Right ventricle myocardium inferior (tissue), 1 donor: ENCODE data around the gene WDR72. TPM values are rescaled to one million over a fixed set of nuclear protein-coding genes. Genes with fewer than 3 reads are reported as not detected.
"Not testable (repeated sequence)": the region's sequence is repeated elsewhere in the genome, so short reads cannot be mapped to it uniquely, and the experiment has no call there.

Source experiments
- ATAC-seq: fragments of 200-7000 bp; cut with Tn5 transposase; one replicate; pipeline ENCODE4 v1.9.1; 2020; ENCODE audit warnings: mild to moderate bottlenecking, moderate library complexity
- DNase-seq: peaks from one replicate; pipeline ENCODE4 v3.0.0; 2021; ENCODE audit errors: missing footprints
- intact Hi-C: fragments of 100-400 bp; cut with DNase I; formaldehyde crosslinking; loops from one replicate; pipeline ENCODE4 v1.11.0; 2022
- total RNA-seq: library from RNA; stranded (reverse); fragmentation: NEBNext Ultra II Directional; extraction: Animal tissue kit (Norgen Biotek cat#: 25700); gene quantifications from one replicate; pipeline ENCODE4 v1.2.1, GENCODE V29; 2021
- donor health status: DM: no; HTN: yes; CAD: no; lungs with severe emphysema.

WDR72 gene
- total RNA-seq, 1 donor from 2014 or later, result not detected

GRCh38 chr15:53716909-53717876 lies 42.3 kb downstream of the WDR72 start:
- DNase-seq, result no peak
- intact Hi-C loops, result loop anchor here (5.0 kb wide), 1 partner anchor 935 kb away; no protein-coding TSS in a partner anchor
- no peak for ATAC-seq

GRCh38 chr15:53713218-53713617 lies 46.2 kb downstream of the WDR72 start:
- ATAC-seq (no peak), DNase-seq (no peak)
- intact Hi-C loops, result no loop called here

- intact Hi-C loops, result no loop called here
- no peak for DNase-seq
- ATAC-seq, result no peak
These were observed 48.6 kb downstream of the WDR72 start for GRCh38 chr15:53710906-53711305.

- ATAC-seq (no peak), DNase-seq (no peak)
- intact Hi-C loops, result no loop called here
These were observed 49.6 kb downstream of the WDR72 start for GRCh38 chr15:53709821-53710220.

GRCh38 chr15:53695365-53695764 lies 64.1 kb downstream of the WDR72 start:
- intact Hi-C loops, result no loop called here
- DNase-seq, result no peak
- no peak for ATAC-seq

GRCh38 chr15:53694476-53694874 lies 65.0 kb downstream of the WDR72 start:
- DNase-seq, result no peak
- intact Hi-C loops, result no loop called here
- peak; percentile 44 for ATAC-seq

- intact Hi-C loops, result no loop called here
- no peak for DNase-seq
- peak; percentile 48 for ATAC-seq
These were observed 65.6 kb downstream of the WDR72 start for GRCh38 chr15:53693729-53694475.

- ATAC-seq, intact Hi-C loops, DNase-seq: not testable (repeated sequence)
These were observed 75.3 kb downstream of the WDR72 start for GRCh38 chr15:53684162-53684561.

GRCh38 chr15:53681056-53681455 lies 78.4 kb downstream of the WDR72 start:
- DNase-seq (no peak), ATAC-seq (no peak)
- intact Hi-C loops, result no loop called here

- intact Hi-C loops, result no loop called here
- DNase-seq, result no peak
- no peak for ATAC-seq
These were observed 83.6 kb downstream of the WDR72 start for GRCh38 chr15:53675832-53676231.

- no peak for DNase-seq
- intact Hi-C loops, result no loop called here
- no peak for ATAC-seq
These were observed 87.9 kb downstream of the WDR72 start for GRCh38 chr15:53671545-53671944.

GRCh38 chr15:53670701-53671100 lies 88.8 kb downstream of the WDR72 start:
- intact Hi-C loops, result no loop called here
- no peak for DNase-seq
- ATAC-seq, result no peak

- intact Hi-C loops, result no loop called here
- no peak for DNase-seq
- ATAC-seq, result no peak
These were observed 93.5 kb downstream of the WDR72 start for GRCh38 chr15:53665930-53666329.

GRCh38 chr15:53658827-53659555 lies 100.5 kb downstream of the WDR72 start:
- ATAC-seq (no peak), DNase-seq (no peak)
- intact Hi-C loops, result no loop called here

- ATAC-seq, result no peak
- intact Hi-C loops, result no loop called here
- DNase-seq, result no peak
These were observed 101.2 kb downstream of the WDR72 start for GRCh38 chr15:53658255-53658654.

- ATAC-seq, result no peak
- DNase-seq, result no peak
- intact Hi-C loops, result no loop called here
These were observed 110.5 kb downstream of the WDR72 start for GRCh38 chr15:53648934-53649333.

- DNase-seq, result no peak
- no peak for ATAC-seq
- intact Hi-C loops, result no loop called here
These were observed 114.8 kb downstream of the WDR72 start for GRCh38 chr15:53644660-53645059.

GRCh38 chr15:53634517-53635106 lies 124.9 kb downstream of the WDR72 start:
- intact Hi-C loops, result no loop called here
- ATAC-seq (no peak), DNase-seq (no peak)

GRCh38 chr15:53627279-53627678 lies 132.2 kb downstream of the WDR72 start:
- ATAC-seq (no peak), DNase-seq (no peak)
- intact Hi-C loops, result no loop called here
